Measurements from ENCODE around the gene ASPM. TPM values are rescaled to one million over a fixed set of nuclear protein-coding genes. Genes with fewer than 3 reads are reported as not detected.

Gene ASPM
- total and polyA plus RNA-seq, 2 of the 4 experiments (the other 2 are of a cell fraction): 7.1 to 27.8 TPM

DNA sequence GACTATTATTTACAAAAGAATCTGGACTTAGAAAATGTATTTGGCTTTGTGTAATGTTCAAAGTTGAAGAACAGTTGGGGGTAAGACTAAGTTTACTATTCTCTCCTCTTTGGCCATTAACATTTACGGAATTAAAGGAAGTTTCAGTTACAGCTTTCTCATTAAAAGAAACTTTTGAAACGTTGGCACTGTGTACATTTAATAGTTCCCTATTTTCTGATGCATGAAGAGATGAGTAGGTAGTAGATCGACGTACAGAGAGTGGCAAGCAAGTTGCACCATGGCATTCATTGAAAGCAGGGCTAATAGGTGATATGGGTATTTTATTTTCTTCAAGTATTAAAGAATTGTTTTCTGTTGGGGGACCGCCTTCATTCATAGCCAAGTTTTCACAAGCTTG lies 3.2 kb downstream of the ASPM start:
- ChIA-PET POLR2A (ENCODE audit: unreplicated experiment) (no interaction called here), CTCF (interaction anchor here (0.7 to 1.5 kb wide), 3 partner anchors 13 to 182 kb away, joined by 3 read pairs; no protein-coding TSS in a partner anchor)
- Histone ChIP-seq H3K27ac (ENCODE audit: insufficient read depth, low read length) (peak overlapping the region; percentile 31; the same call in 1 of the 2 replicates), H4K8ac (ENCODE audit: low read depth in 2 of 2, low read length in 2 of 2) (peak overlapping the region in 1 of 2 experiments; percentile 30; a peak in 1 of 4 replicates), H2BK15ac (ENCODE audit: low read depth, low read length) (no peak overlapping the region), H3K36me3 (ENCODE audit: control insufficient read depth, insufficient read depth, low read length) (no peaks in the 10 kb centered on the region), H3K4ac (ENCODE audit: low read depth, low read length) (no peak overlapping the region), H3K79me1 (ENCODE audit: low read depth in 1 of 2, low read length in 2 of 2) (peaks cover 4 to 25% of the 10 kb centered on the region in 2 experiments), H2AFZ (replicated peaks; ENCODE audit: low read length, poor library complexity) (no peak overlapping the region), H3K9me1 (ENCODE audit: insufficient read depth, low read length) (no peaks in the 10 kb centered on the region), H3K14ac (replicated peaks; ENCODE audit: low read depth, low read length) (no peak overlapping the region), H3K9ac (ENCODE audit: low read depth, low read length) (no peak overlapping the region), H3K27me3 (ENCODE audit: control insufficient read depth, insufficient read depth, low read length) (no peaks in the 10 kb centered on the region), H3K9me3 (ENCODE audit: control insufficient read depth, insufficient read depth, low read length) (no peaks in the 10 kb centered on the region), H3K18ac (ENCODE audit: low read depth, low read length) (peak overlapping the region; percentile 66; the same call in 1 of the 2 replicates), H2BK5ac (ENCODE audit: low read depth, low read length, poor library complexity, severe bottlenecking) (no peak overlapping the region), H2AK9ac (replicated peaks; ENCODE audit: low read depth, low read length, poor library complexity) (no peak overlapping the region), H4K91ac (ENCODE audit: insufficient read depth, low read depth, low read length) (no peak overlapping the region), H3K4me2 (ENCODE audit: low read depth, low read length) (peak overlapping the region; percentile 77; the same call in 1 of the 2 replicates), H4K20me1 (ENCODE audit: insufficient read depth, low read length) (no peaks in the 10 kb centered on the region), H3K56ac (ENCODE audit: extremely low read depth, insufficient read depth, low read length) (no peak overlapping the region), H3K23ac (ENCODE audit: low read depth, low read length) (peak overlapping the region; percentile 89; the same call in 1 of the 2 replicates), H2BK120ac (ENCODE audit: low read depth, low read length) (peak overlapping the region; percentile 39; the same call in 1 of the 2 replicates), H4K5ac (ENCODE audit: low read depth, low read length) (peak overlapping the region; percentile 70; the same call in 1 of the 2 replicates), H2BK20ac (ENCODE audit: low read depth, low read length) (no peak overlapping the region), H3K4me3 (ENCODE audit: insufficient read depth, low read depth, low read length) (no peak overlapping the region), H3K4me1 (ENCODE audit: control insufficient read depth, insufficient read depth, low read length) (no peaks in the 10 kb centered on the region; the same call in 1 of the 2 replicates), H2AK5ac (ENCODE audit: low read depth, low read length) (no peak overlapping the region)
- TF ChIP-seq RCOR1 (IDR thresholded peaks at IDR 0.05; ENCODE audit: insufficient replicate concordance, low read length) (no peak), SMC3 (IDR thresholded peaks at IDR 0.05; ENCODE audit: low read depth, low read length) (no peak), ELK1 (IDR thresholded peaks at IDR 0.05; ENCODE audit: borderline replicate concordance, low read depth, low read length) (no peak), MXI1 (IDR thresholded peaks at IDR 0.05; ENCODE audit: borderline replicate concordance, low read depth, low read length) (no peak), CHD1 (IDR thresholded peaks at IDR 0.05; ENCODE audit: low read depth, low read length) (no peak), CTCF (conservative IDR thresholded peaks at IDR 0.05; ENCODE audit: low read depth, low read length) (no peak)
- intact Hi-C loops (cut with micrococcal nuclease) (no loop called here), in situ Hi-C loops (cut with MboI; ENCODE audit: low sequenced_read_pairs) (no loop called here), dilution Hi-C loops (cut with HindIII; ENCODE audit: low sequenced_read_pairs, unreplicated experiment) (no loop called here)
- ATAC-seq (ENCODE audit: low read depth) (no peak), DNase-seq (no peak)
- WGBS, 2 experiments (ENCODE audit: extremely low coverage in 2 of 2, insufficient read length in 1 of 2): 100% methylated on average over 2 of the region's 5 CpGs; no CpG with 5 or more reads in 1 of the 2 experiments
- BruUV-seq (replicated peaks): no TSS peak

Measured in IMR-90 (cell line).